Transverse colon (tissue), 3 donors: ENCODE data around the gene CCDC24.

Experiments used
- EP300 ChIP-seq: sonication (generic); formaldehyde crosslinking; IDR thresholded peaks from one replicate; pipeline ENCODE4 v1.6.1; 2017; ENCODE audit warnings: antibody characterized with exemption, low read depth
- POLR2A ChIP-seq: fragments of 450-650 bp; IDR thresholded peaks from one replicate; pipeline ENCODE4 v1.6.1; 2016; ENCODE audit warnings: antibody characterized with exemption, mild to moderate bottlenecking, moderate library complexity
- TF ChIP-seq, protein P1 (sequence below), 5 experiments: fragments of 200-600 bp in 3 of 5; fragments of 450-650 bp in 2 of 5; sonication (generic) in 3 of 5; IDR thresholded peaks; 1 replicate in 2 of 5; 2 replicates in 3 of 5; pipeline ENCODE4 v1.5.1; 2016 to 2017; ENCODE audit warnings: antibody characterized with exemption in 5 of 5, inconsistent platforms in 3 of 5, mild to moderate bottlenecking in 2 of 5, moderate library complexity in 1 of 5

GRCh38 chr1:43983253-43983899, 8.0 kb upstream of the CCDC24 start:
- no peak for TF ChIP-seq EP300
- TF ChIP-seq, protein P1, sequence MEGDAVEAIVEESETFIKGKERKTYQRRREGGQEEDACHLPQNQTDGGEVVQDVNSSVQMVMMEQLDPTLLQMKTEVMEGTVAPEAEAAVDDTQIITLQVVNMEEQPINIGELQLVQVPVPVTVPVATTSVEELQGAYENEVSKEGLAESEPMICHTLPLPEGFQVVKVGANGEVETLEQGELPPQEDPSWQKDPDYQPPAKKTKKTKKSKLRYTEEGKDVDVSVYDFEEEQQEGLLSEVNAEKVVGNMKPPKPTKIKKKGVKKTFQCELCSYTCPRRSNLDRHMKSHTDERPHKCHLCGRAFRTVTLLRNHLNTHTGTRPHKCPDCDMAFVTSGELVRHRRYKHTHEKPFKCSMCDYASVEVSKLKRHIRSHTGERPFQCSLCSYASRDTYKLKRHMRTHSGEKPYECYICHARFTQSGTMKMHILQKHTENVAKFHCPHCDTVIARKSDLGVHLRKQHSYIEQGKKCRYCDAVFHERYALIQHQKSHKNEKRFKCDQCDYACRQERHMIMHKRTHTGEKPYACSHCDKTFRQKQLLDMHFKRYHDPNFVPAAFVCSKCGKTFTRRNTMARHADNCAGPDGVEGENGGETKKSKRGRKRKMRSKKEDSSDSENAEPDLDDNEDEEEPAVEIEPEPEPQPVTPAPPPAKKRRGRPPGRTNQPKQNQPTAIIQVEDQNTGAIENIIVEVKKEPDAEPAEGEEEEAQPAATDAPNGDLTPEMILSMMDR (IDR thresholded peaks at IDR 0.05) = no peak
- no peak for TF ChIP-seq POLR2A
